Liver (tissue), 9 donors: ENCODE results near the gene CFAP100. TPM values are rescaled to one million over a fixed set of nuclear protein-coding genes. Genes with fewer than 3 reads are reported as not detected.

Experiments used
- DNase-seq: peaks from one replicate; pipeline ENCODE4 v3.0.0-alpha.2; 2017; ENCODE audit warnings: low spot score
- H3K27ac ChIP-seq, 2 donors: one replicate each; pipeline ENCODE4 v1.7.0; 2013; ENCODE audit warnings: inconsistent platforms in 2 of 2, low read length in 2 of 2, control low read depth in 1 of 2, low read depth in 1 of 2, mild to moderate bottlenecking in 1 of 2
- H3K27me3 ChIP-seq, 4 donors: one replicate each; pipeline versions ENCODE4 v1.6.1 to v1.7.0; 2013; ENCODE audit warnings: low read length in 3 of 4, inconsistent platforms in 1 of 4, mild to moderate bottlenecking in 1 of 4, moderate library complexity in 1 of 4; ENCODE audit not compliant: control insufficient read depth in 4 of 4, insufficient read depth in 4 of 4
- H3K36me3 ChIP-seq, 4 donors: one replicate each; pipeline versions ENCODE4 v1.6.1 to v1.7.0; 2013; ENCODE audit warnings: low read length in 3 of 4, mild to moderate bottlenecking in 3 of 4, low read depth in 1 of 4, moderate library complexity in 1 of 4; ENCODE audit not compliant: control insufficient read depth in 4 of 4, insufficient read depth in 3 of 4
- H3K4me1 ChIP-seq, 4 donors: one replicate each; pipeline versions ENCODE4 v1.6.1 to v1.7.0; 2013; ENCODE audit warnings: low read length in 3 of 4, mild to moderate bottlenecking in 3 of 4, moderate library complexity in 1 of 4; ENCODE audit not compliant: control insufficient read depth in 4 of 4, insufficient read depth in 4 of 4
- H3K4me3 ChIP-seq, 3 donors: one replicate each; pipeline versions ENCODE4 v1.6.1 to v1.7.0; 2013; ENCODE audit warnings: low read length in 3 of 3, control low read depth in 1 of 3, low read depth in 1 of 3, mild to moderate bottlenecking in 1 of 3
- H3K9ac ChIP-seq, 2 donors: one replicate each; pipeline ENCODE4 v1.7.0; 2013; ENCODE audit warnings: low read length in 2 of 2, mild to moderate bottlenecking in 2 of 2, moderate library complexity in 2 of 2, control low read depth in 1 of 2, low read depth in 1 of 2
- H3K9me3 ChIP-seq, 4 donors: one replicate each; pipeline versions ENCODE4 v1.6.1 to v1.7.0; 2013; ENCODE audit warnings: low read length in 3 of 4; ENCODE audit not compliant: control insufficient read depth in 4 of 4
- EGR1 ChIP-seq, 2 donors: IDR thresholded peaks; 2 replicates each; pipeline ENCODE4 v1.6.1; 2016 to 2018; ENCODE audit warnings: antibody characterized with exemption in 2 of 2, low read depth in 2 of 2
- FOXA1 ChIP-seq: IDR thresholded peaks from 2 replicates; pipeline ENCODE4 v1.6.1; 2016; ENCODE audit warnings: antibody characterized with exemption
- FOXA2 ChIP-seq: IDR thresholded peaks from 2 replicates; pipeline ENCODE4 v1.6.1; 2016; ENCODE audit warnings: antibody characterized with exemption
- GABPA ChIP-seq, 2 donors: IDR thresholded peaks in 1 of 2; conservative IDR thresholded peaks in 1 of 2; 2 replicates each; pipeline ENCODE4 v1.6.1; 2016; ENCODE audit warnings: antibody characterized with exemption in 2 of 2, mild to moderate bottlenecking in 1 of 2, moderate library complexity in 1 of 2
- HNF4A ChIP-seq, 2 donors: conservative IDR thresholded peaks; 2 replicates each; pipeline ENCODE4 v1.6.1; 2016; ENCODE audit warnings: antibody characterized with exemption in 2 of 2, mild to moderate bottlenecking in 2 of 2
- HNF4G ChIP-seq: IDR thresholded peaks from 2 replicates; pipeline ENCODE4 v1.6.1; 2016; ENCODE audit warnings: antibody characterized with exemption
- JUND ChIP-seq, 2 donors: IDR thresholded peaks; 2 replicates each; pipeline ENCODE4 v1.6.1; 2016; ENCODE audit warnings: antibody characterized with exemption in 2 of 2
- NR2F2 ChIP-seq: IDR thresholded peaks from 2 replicates; pipeline ENCODE4 v1.6.1; 2016; ENCODE audit warnings: antibody characterized with exemption
- RAD21 ChIP-seq, 2 donors: IDR thresholded peaks; 2 replicates each; pipeline ENCODE4 v1.6.1; 2016; ENCODE audit warnings: antibody characterized with exemption in 2 of 2, mild to moderate bottlenecking in 2 of 2
- RXRA ChIP-seq, 2 donors: IDR thresholded peaks; 2 replicates each; pipeline ENCODE4 v1.6.1; 2017 to 2018; ENCODE audit warnings: antibody characterized with exemption in 2 of 2, mild to moderate bottlenecking in 1 of 2
- SP1 ChIP-seq: IDR thresholded peaks from 2 replicates; pipeline ENCODE4 v1.6.1; 2018; ENCODE audit warnings: antibody characterized with exemption, mild to moderate bottlenecking
- TAF1 ChIP-seq: conservative IDR thresholded peaks from 2 replicates; pipeline ENCODE4 v1.6.1; 2016; ENCODE audit warnings: antibody characterized with exemption, mild to moderate bottlenecking
- YY1 ChIP-seq: IDR thresholded peaks from 2 replicates; pipeline ENCODE4 v1.6.1; 2016; ENCODE audit warnings: antibody characterized with exemption, mild to moderate bottlenecking
- WGBS: extraction: QIAGEN DNeasy Blood & Tissue Kit; methylation state at CpG from one replicate; pipeline ENCODE4 v1.1.7; 2013; 5-methylcytosine and 5-hydroxymethylcytosine counted together
- polyA plus RNA-seq, 2 donors: library from polyadenylated mRNA; stranded (reverse) in 1 of 2; unstranded in 1 of 2; fragments of 200-250 nt in 1 of 2; fragments of >200 nt in 1 of 2; fragmentation: Nextera tagmentation in 1 of 2; extraction: Ambion mirVana in 1 of 2; gene quantifications; one replicate each; pipeline versions ENCODE4 v1.2.1 to v1.2.3, GENCODE V29; 2013 to 2015
- total RNA-seq, 2 donors: library from RNA; depleted of rRNA; stranded (reverse); fragments of >200 nt; gene quantifications; one replicate each; pipeline ENCODE4 v1.2.3, GENCODE V29; 2014
- TF ChIP-seq, protein P1 (sequence below): IDR thresholded peaks from 2 replicates; pipeline ENCODE4 v1.6.1; 2016; ENCODE audit warnings: antibody characterized with exemption, mild to moderate bottlenecking
- TF ChIP-seq, protein P2 (sequence below): IDR thresholded peaks from 2 replicates; pipeline ENCODE4 v1.6.1; 2016; ENCODE audit warnings: antibody characterized with exemption
- TF ChIP-seq, protein P3 (sequence below): IDR thresholded peaks from 2 replicates; pipeline ENCODE4 v1.6.1; 2016; ENCODE audit warnings: antibody characterized with exemption
- TF ChIP-seq, protein P4 (sequence below): fragments of 150-350 bp; IDR thresholded peaks from 2 replicates; pipeline ENCODE4 v1.5.1; 2017; ENCODE audit warnings: improper control_type of control experiment, low read depth, low read length; ENCODE audit not compliant: missing input control
- TF ChIP-seq, protein P5 (sequence below): IDR thresholded peaks from 2 replicates; pipeline ENCODE4 v1.6.1; 2016; ENCODE audit warnings: antibody characterized with exemption
- donor health status: healthy.
- donor health status: healthy.
- donor health status: healthy.
- donor health status: healthy.
- donor health status: healthy.

The CFAP100 gene
- total and polyA plus RNA-seq, 4 donors = not detected

DNA sequence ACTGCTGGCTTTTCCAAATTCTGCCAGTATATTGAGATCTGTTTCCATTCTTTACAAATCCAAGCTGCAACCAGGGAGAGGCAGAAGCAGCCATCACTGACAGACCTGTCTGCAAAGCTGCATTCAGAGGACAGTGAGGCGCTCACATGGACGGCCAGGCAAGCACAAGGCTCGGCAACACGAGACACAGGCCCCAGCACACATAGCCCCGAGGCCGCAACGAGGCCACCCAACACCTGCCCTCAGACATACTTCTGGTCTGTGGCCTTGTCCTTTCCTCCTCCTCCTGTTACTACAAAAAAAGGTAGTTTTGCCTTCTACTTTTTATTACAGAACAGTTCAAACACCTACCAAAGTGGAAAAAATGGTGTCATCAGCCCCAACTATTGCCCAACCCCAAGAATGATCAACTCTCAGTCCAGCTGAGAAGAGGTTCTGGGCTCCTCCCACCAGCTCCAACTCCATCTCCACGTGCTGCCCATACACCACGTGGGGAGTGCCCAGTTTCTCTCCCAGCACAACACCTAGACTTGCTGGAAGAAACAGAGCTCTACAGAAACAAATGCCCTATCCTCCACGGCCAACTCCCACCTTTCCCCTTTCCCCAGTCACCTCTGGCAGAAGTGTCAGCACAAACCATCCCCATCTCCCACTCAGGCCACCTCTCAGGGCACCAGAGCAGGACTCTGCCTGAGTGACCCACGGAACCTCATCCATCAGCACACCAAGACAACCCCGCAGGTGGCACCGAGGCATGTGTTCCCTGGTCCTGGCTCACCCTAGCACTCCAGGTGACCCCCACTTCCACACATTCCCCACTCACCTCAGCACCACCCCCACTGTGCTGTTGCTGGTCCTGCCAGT lies 73.6 kb downstream of the CFAP100 start:
- H3K27me3 ChIP-seq = no peaks in the 10 kb centered on the region
- TF ChIP-seq JUND (IDR thresholded peaks at IDR 0.05) (peak; percentile 94 to 98), YY1 (peak; percentile 59), FOXA2 (no peak), RAD21 (IDR thresholded peaks at IDR 0.05) (peak; percentile 17 to 42), GABPA (IDR thresholded peaks at IDR 0.05 in 1 of 2, conservative IDR thresholded peaks at IDR 0.05 in 1 of 2) (no peak), RXRA (IDR thresholded peaks at IDR 0.05) (peak; percentile 79 to 91), SP1 (peak; percentile 79), EGR1 (IDR thresholded peaks at IDR 0.05; ENCODE audit: low read depth in 2 of 2) (peak in 1 of 2 donors; percentile 82), TAF1 (peak; percentile 24), NR2F2 (no peak), HNF4G (no peak), FOXA1 (no peak), HNF4A (conservative IDR thresholded peaks at IDR 0.05) (peak; percentile 45 to 71)
- TF ChIP-seq, protein P1, sequence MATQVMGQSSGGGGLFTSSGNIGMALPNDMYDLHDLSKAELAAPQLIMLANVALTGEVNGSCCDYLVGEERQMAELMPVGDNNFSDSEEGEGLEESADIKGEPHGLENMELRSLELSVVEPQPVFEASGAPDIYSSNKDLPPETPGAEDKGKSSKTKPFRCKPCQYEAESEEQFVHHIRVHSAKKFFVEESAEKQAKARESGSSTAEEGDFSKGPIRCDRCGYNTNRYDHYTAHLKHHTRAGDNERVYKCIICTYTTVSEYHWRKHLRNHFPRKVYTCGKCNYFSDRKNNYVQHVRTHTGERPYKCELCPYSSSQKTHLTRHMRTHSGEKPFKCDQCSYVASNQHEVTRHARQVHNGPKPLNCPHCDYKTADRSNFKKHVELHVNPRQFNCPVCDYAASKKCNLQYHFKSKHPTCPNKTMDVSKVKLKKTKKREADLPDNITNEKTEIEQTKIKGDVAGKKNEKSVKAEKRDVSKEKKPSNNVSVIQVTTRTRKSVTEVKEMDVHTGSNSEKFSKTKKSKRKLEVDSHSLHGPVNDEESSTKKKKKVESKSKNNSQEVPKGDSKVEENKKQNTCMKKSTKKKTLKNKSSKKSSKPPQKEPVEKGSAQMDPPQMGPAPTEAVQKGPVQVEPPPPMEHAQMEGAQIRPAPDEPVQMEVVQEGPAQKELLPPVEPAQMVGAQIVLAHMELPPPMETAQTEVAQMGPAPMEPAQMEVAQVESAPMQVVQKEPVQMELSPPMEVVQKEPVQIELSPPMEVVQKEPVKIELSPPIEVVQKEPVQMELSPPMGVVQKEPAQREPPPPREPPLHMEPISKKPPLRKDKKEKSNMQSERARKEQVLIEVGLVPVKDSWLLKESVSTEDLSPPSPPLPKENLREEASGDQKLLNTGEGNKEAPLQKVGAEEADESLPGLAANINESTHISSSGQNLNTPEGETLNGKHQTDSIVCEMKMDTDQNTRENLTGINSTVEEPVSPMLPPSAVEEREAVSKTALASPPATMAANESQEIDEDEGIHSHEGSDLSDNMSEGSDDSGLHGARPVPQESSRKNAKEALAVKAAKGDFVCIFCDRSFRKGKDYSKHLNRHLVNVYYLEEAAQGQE = no peak
- TF ChIP-seq, protein P2, sequence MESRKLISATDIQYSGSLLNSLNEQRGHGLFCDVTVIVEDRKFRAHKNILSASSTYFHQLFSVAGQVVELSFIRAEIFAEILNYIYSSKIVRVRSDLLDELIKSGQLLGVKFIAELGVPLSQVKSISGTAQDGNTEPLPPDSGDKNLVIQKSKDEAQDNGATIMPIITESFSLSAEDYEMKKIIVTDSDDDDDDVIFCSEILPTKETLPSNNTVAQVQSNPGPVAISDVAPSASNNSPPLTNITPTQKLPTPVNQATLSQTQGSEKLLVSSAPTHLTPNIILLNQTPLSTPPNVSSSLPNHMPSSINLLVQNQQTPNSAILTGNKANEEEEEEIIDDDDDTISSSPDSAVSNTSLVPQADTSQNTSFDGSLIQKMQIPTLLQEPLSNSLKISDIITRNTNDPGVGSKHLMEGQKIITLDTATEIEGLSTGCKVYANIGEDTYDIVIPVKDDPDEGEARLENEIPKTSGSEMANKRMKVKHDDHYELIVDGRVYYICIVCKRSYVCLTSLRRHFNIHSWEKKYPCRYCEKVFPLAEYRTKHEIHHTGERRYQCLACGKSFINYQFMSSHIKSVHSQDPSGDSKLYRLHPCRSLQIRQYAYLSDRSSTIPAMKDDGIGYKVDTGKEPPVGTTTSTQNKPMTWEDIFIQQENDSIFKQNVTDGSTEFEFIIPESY = peak; percentile 56
- TF ChIP-seq, protein P3, sequence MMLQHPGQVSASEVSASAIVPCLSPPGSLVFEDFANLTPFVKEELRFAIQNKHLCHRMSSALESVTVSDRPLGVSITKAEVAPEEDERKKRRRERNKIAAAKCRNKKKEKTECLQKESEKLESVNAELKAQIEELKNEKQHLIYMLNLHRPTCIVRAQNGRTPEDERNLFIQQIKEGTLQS = peak; percentile 95
- TF ChIP-seq, protein P4, sequence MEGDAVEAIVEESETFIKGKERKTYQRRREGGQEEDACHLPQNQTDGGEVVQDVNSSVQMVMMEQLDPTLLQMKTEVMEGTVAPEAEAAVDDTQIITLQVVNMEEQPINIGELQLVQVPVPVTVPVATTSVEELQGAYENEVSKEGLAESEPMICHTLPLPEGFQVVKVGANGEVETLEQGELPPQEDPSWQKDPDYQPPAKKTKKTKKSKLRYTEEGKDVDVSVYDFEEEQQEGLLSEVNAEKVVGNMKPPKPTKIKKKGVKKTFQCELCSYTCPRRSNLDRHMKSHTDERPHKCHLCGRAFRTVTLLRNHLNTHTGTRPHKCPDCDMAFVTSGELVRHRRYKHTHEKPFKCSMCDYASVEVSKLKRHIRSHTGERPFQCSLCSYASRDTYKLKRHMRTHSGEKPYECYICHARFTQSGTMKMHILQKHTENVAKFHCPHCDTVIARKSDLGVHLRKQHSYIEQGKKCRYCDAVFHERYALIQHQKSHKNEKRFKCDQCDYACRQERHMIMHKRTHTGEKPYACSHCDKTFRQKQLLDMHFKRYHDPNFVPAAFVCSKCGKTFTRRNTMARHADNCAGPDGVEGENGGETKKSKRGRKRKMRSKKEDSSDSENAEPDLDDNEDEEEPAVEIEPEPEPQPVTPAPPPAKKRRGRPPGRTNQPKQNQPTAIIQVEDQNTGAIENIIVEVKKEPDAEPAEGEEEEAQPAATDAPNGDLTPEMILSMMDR = no peak
- TF ChIP-seq, protein P5, sequence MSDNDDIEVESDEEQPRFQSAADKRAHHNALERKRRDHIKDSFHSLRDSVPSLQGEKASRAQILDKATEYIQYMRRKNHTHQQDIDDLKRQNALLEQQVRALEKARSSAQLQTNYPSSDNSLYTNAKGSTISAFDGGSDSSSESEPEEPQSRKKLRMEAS = peak; percentile 97
- H3K4me3 ChIP-seq = no peak overlapping the region
- H3K27ac ChIP-seq = peak overlapping the region; percentile 72 to 88
- no peaks in the 10 kb centered on the region for H3K9me3 ChIP-seq
- no peak overlapping the region for H3K9ac ChIP-seq
- no peak for DNase-seq
- peaks cover 31 to 77% (median 70%) of the 10 kb centered on the region in 4 donors for H3K4me1 ChIP-seq
- 77% methylated on average over 13 of the region's 13 CpGs for WGBS
- H3K36me3 ChIP-seq = peaks cover 9 to 45% (median 29%) of the 10 kb centered on the region in 4 donors
